CD8-positive, alpha-beta memory T cell (primary cell): Measurements from ENCODE around the gene FAM185A. TPM values are rescaled to one million over a fixed set of nuclear protein-coding genes. Genes with fewer than 3 reads are reported as not detected.

Experiments
- CTCF ChIA-PET: fragments of 350-600 bp; sonication (Branson Sonifier 250); formaldehyde crosslinking; loops from one replicate; lab custom pipeline; 2021; ENCODE audit warnings: antibody characterized with exemption; lab: Charles Lee
- POLR2A ChIA-PET: fragments of 350-600 bp; sonication (Branson Sonifier 250); formaldehyde crosslinking; loops from one replicate; lab custom pipeline; 2021; ENCODE audit warnings: antibody characterized with exemption; lab: Charles Lee
- DNase-seq, 5 donors: peaks; one replicate each; pipeline versions ENCODE4 v3.0.0 to v3.0.0-alpha.2; 2020 to 2022; ENCODE audit warnings: mixed read lengths in 1 of 5
- H3K27ac ChIP-seq: one replicate; pipeline ENCODE4 v1.7.0; 2013; ENCODE audit warnings: low read depth, mild to moderate bottlenecking, low read length, moderate library complexity
- H3K27me3 ChIP-seq: 2 replicates; pipeline ENCODE4 v1.7.0; 2013; ENCODE audit warnings: low read length, mild to moderate bottlenecking; ENCODE audit not compliant: insufficient read depth, poor library complexity, severe bottlenecking
- H3K36me3 ChIP-seq: 2 replicates; pipeline ENCODE4 v1.7.0; 2013; ENCODE audit warnings: mild to moderate bottlenecking, low read length, moderate library complexity; ENCODE audit not compliant: insufficient read depth
- H3K4me1 ChIP-seq: 2 replicates; pipeline ENCODE4 v1.7.0; 2013; ENCODE audit warnings: mild to moderate bottlenecking, low read length, moderate library complexity; ENCODE audit not compliant: insufficient read depth
- H3K4me3 ChIP-seq: 2 replicates; pipeline ENCODE4 v1.7.0; 2013; ENCODE audit warnings: mild to moderate bottlenecking, low read length
- H3K9me3 ChIP-seq: 2 replicates; pipeline ENCODE4 v1.7.0; 2013; ENCODE audit warnings: mild to moderate bottlenecking, low read length
- H3K27ac Mint-ChIP-seq, 8 donors: one replicate each; pipeline ENCODE4 v1.8.0; 2020 to 2021; ENCODE audit warnings: mixed read lengths in 8 of 8, mild to moderate bottlenecking in 6 of 8, inconsistent platforms in 3 of 8, moderate library complexity in 3 of 8
- H3K27me3 Mint-ChIP-seq, 2 donors: one replicate each; pipeline ENCODE4 v1.8.0; 2020 to 2021; ENCODE audit warnings: mixed read lengths in 2 of 2, mild to moderate bottlenecking in 1 of 2, moderate library complexity in 1 of 2
- H3K36me3 Mint-ChIP-seq, 3 donors: one replicate each; pipeline ENCODE4 v1.8.0; 2020 to 2021; ENCODE audit warnings: mixed read lengths in 3 of 3, inconsistent platforms in 1 of 3, mild to moderate bottlenecking in 1 of 3
- H3K4me1 Mint-ChIP-seq, 3 donors: one replicate each; pipeline ENCODE4 v1.8.0; 2020 to 2021; ENCODE audit warnings: mixed read lengths in 3 of 3, inconsistent platforms in 1 of 3, mild to moderate bottlenecking in 1 of 3
- H3K4me3 Mint-ChIP-seq, 7 donors: one replicate each; pipeline ENCODE4 v1.8.0; 2020 to 2021; ENCODE audit warnings: mixed read lengths in 7 of 7, mild to moderate bottlenecking in 6 of 7, moderate library complexity in 4 of 7, inconsistent platforms in 2 of 7
- H3K9me3 Mint-ChIP-seq, 5 donors: one replicate each; pipeline ENCODE4 v1.8.0; 2020 to 2022; ENCODE audit warnings: mixed read lengths in 5 of 5, mild to moderate bottlenecking in 3 of 5, moderate library complexity in 2 of 5, inconsistent platforms in 1 of 5
- polyA plus RNA-seq: library from polyadenylated mRNA; unstranded; fragments of 300-500 nt; fragmentation: Illumina TruSeq; gene quantifications from one replicate; pipeline ENCODE4 v1.2.3, GENCODE V29; 2021
- total RNA-seq, 2 experiments: library from RNA; stranded (reverse); gene quantifications; one replicate each; pipeline ENCODE4 v1.2.3, GENCODE V29; 2021

Gene FAM185A
- total and polyA plus RNA-seq, 3 experiments from 2014 or later, result 8.9 to 11.4 (median 10.4) TPM

DNA sequence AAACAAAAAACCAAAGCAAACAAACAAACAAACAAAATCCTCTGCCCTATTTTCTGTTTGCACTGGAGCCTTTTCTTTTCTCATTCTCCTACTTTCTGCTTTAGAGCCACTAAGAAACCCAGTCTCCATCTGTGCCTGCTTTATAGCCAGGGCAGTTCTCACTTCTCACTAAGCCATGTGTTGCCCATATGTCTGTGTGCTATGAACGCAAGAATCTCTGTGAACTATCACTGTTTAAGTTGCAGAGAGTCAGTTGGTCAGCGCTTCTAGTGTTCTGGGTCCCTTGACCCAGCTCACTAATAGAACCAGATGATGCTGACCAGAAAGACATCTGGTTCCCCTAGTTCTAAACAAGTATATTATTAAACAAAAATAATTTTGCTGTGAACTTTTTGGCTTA is 81.4 kb downstream of the FAM185A start:
- Histone ChIP-seq H3K9me3 (no peaks in the 10 kb centered on the region), H3K27me3 (no peaks in the 10 kb centered on the region), H3K4me1 (no peaks in the 10 kb centered on the region), H3K27ac (no peak overlapping the region), H3K36me3 (no peaks in the 10 kb centered on the region), H3K4me3 (no peak overlapping the region)
- no peaks in the 10 kb centered on the region for H3K27me3 Mint-ChIP-seq
- no peak overlapping the region for H3K4me3 Mint-ChIP-seq
- DNase-seq, result no peak
- H3K27ac Mint-ChIP-seq, result no peak overlapping the region
- H3K36me3 Mint-ChIP-seq, result peaks cover 11 to 35% (median 14%) of the 10 kb centered on the region in 3 donors
- H3K9me3 Mint-ChIP-seq, result no peaks in the 10 kb centered on the region
- POLR2A ChIA-PET, result no interaction called here
- H3K4me1 Mint-ChIP-seq, result no peaks in the 10 kb centered on the region
- CTCF ChIA-PET, result no interaction called here

GRCh38 chr7:102832674-102833073 is 83.9 kb downstream of the FAM185A start:
- no peaks in the 10 kb centered on the region for H3K4me1 Mint-ChIP-seq
- H3K9me3 Mint-ChIP-seq, result no peaks in the 10 kb centered on the region
- H3K36me3 ChIP-seq, result no peaks in the 10 kb centered on the region
- POLR2A ChIA-PET, result no interaction called here
- H3K27ac Mint-ChIP-seq, result no peak overlapping the region
- no peak overlapping the region for H3K27ac ChIP-seq
- H3K4me1 ChIP-seq, result no peaks in the 10 kb centered on the region
- H3K27me3 ChIP-seq, result no peaks in the 10 kb centered on the region
- DNase-seq, result no peak
- no peaks in the 10 kb centered on the region for H3K9me3 ChIP-seq
- no peak overlapping the region for H3K4me3 Mint-ChIP-seq
- no peak overlapping the region for H3K4me3 ChIP-seq
- H3K36me3 Mint-ChIP-seq, result peaks cover 18 to 32% (median 26%) of the 10 kb centered on the region in 3 donors
- CTCF ChIA-PET, result no interaction called here
- no peaks in the 10 kb centered on the region for H3K27me3 Mint-ChIP-seq

GRCh38 chr7:102833343-102833742 is 84.5 kb downstream of the FAM185A start:
- DNase-seq, result no peak
- H3K4me3 ChIP-seq, result no peak overlapping the region
- H3K27ac ChIP-seq, result no peak overlapping the region
- no peaks in the 10 kb centered on the region for H3K36me3 ChIP-seq
- H3K9me3 Mint-ChIP-seq, result no peaks in the 10 kb centered on the region
- no peaks in the 10 kb centered on the region for H3K4me1 Mint-ChIP-seq
- H3K27me3 Mint-ChIP-seq, result no peaks in the 10 kb centered on the region
- H3K4me3 Mint-ChIP-seq, result no peak overlapping the region
- H3K27ac Mint-ChIP-seq, result no peak overlapping the region
- no peaks in the 10 kb centered on the region for H3K9me3 ChIP-seq
- peaks cover 21 to 31% (median 27%) of the 10 kb centered on the region in 3 donors for H3K36me3 Mint-ChIP-seq
- ChIA-PET POLR2A (no interaction called here), CTCF (no interaction called here)
- no peaks in the 10 kb centered on the region for H3K4me1 ChIP-seq
- H3K27me3 ChIP-seq, result no peaks in the 10 kb centered on the region

DNA sequence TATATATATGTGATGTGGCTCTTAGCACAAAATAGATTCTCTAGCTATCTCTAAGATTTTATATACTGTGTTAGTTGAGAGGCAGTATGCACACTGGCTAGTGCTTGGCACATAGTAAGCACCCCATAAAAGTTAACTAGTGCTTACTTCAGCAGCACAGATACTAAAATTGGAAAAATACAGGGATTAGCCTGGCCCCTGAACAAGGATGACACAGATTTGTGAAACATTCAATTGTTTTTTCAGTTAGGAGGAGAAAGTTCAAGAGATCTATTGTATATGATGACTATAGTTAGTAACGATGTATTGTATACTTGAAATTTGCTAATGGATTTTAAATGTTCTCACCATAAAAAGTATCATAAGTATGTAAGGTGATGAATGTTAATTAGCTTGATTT is 85.7 kb downstream of the FAM185A start:
- H3K27me3 ChIP-seq, result no peaks in the 10 kb centered on the region
- H3K27me3 Mint-ChIP-seq, result no peaks in the 10 kb centered on the region
- no peaks in the 10 kb centered on the region for H3K9me3 Mint-ChIP-seq
- DNase-seq, result no peak
- H3K36me3 ChIP-seq, result no peaks in the 10 kb centered on the region
- H3K27ac Mint-ChIP-seq, result no peak overlapping the region
- no peak overlapping the region for H3K27ac ChIP-seq
- H3K9me3 ChIP-seq, result no peaks in the 10 kb centered on the region
- no peaks in the 10 kb centered on the region for H3K4me1 Mint-ChIP-seq
- no peak overlapping the region for H3K4me3 Mint-ChIP-seq
- H3K36me3 Mint-ChIP-seq, result peaks cover 17 to 25% (median 17%) of the 10 kb centered on the region in 3 donors
- POLR2A ChIA-PET, result no interaction called here
- H3K4me3 ChIP-seq, result no peak overlapping the region
- CTCF ChIA-PET, result no interaction called here
- H3K4me1 ChIP-seq, result no peaks in the 10 kb centered on the region

GRCh38 chr7:102834999-102835398 is 86.2 kb downstream of the FAM185A start:
- Mint-ChIP-seq H3K4me3 (no peak overlapping the region), H3K9me3 (no peaks in the 10 kb centered on the region), H3K27me3 (no peaks in the 10 kb centered on the region), H3K27ac (peak overlapping the region in 1 of 8 donors; percentile 19), H3K36me3 (peaks cover 13 to 23% (median 16%) of the 10 kb centered on the region in 3 donors), H3K4me1 (no peaks in the 10 kb centered on the region)
- H3K9me3 ChIP-seq, result no peaks in the 10 kb centered on the region
- no peak for DNase-seq
- H3K4me1 ChIP-seq, result no peaks in the 10 kb centered on the region
- no peaks in the 10 kb centered on the region for H3K27me3 ChIP-seq
- H3K36me3 ChIP-seq, result no peaks in the 10 kb centered on the region
- no peak overlapping the region for H3K27ac ChIP-seq
- no peak overlapping the region for H3K4me3 ChIP-seq
- ChIA-PET CTCF (no interaction called here), POLR2A (no interaction called here)

GRCh38 chr7:102836191-102836919 is 87.6 kb downstream of the FAM185A start:
- Mint-ChIP-seq H3K27ac (no peak overlapping the region), H3K4me1 (no peaks in the 10 kb centered on the region), H3K27me3 (no peaks in the 10 kb centered on the region), H3K9me3 (no peaks in the 10 kb centered on the region), H3K4me3 (no peak overlapping the region), H3K36me3 (peaks cover 7 to 23% (median 16%) of the 10 kb centered on the region in 3 donors)
- ChIA-PET POLR2A (no interaction called here), CTCF (no interaction called here)
- Histone ChIP-seq H3K9me3 (no peaks in the 10 kb centered on the region), H3K36me3 (no peaks in the 10 kb centered on the region), H3K4me3 (no peak overlapping the region), H3K4me1 (no peaks in the 10 kb centered on the region), H3K27me3 (no peaks in the 10 kb centered on the region), H3K27ac (no peak overlapping the region)
- DNase-seq, result no peak

DNA sequence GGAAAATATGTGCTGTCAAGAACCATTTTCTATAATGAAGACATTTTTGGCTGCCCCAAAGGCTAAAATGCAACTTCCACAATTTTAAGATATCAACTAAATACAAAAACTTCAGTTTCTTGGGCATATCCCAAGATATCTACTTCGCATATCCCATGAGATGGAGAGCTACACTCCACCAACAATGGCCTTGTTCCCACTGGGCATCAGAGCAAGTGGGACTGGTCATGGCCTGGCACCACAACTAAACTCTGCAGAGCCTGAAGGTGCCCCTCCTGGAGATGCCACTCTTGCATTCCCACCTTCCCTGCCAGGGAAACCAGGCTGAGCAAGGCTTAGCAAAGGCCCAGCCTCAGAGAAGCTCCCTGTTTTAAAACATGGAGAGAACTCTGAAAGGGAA is 88.2 kb downstream of the FAM185A start:
- Mint-ChIP-seq H3K27me3 (no peaks in the 10 kb centered on the region), H3K27ac (no peak overlapping the region), H3K36me3 (peaks cover 7 to 22% (median 16%) of the 10 kb centered on the region in 3 donors), H3K4me3 (no peak overlapping the region), H3K4me1 (no peaks in the 10 kb centered on the region), H3K9me3 (no peaks in the 10 kb centered on the region)
- no peak for DNase-seq
- ChIA-PET CTCF (no interaction called here), POLR2A (no interaction called here)
- no peak overlapping the region for H3K4me3 ChIP-seq
- H3K4me1 ChIP-seq, result no peaks in the 10 kb centered on the region
- H3K27me3 ChIP-seq, result no peaks in the 10 kb centered on the region
- no peaks in the 10 kb centered on the region for H3K36me3 ChIP-seq
- no peaks in the 10 kb centered on the region for H3K9me3 ChIP-seq
- H3K27ac ChIP-seq, result no peak overlapping the region

- no peak overlapping the region for H3K27ac ChIP-seq
- no peak overlapping the region for H3K4me3 ChIP-seq
- POLR2A ChIA-PET, result no interaction called here
- no peaks in the 10 kb centered on the region for H3K4me1 ChIP-seq
- no peaks in the 10 kb centered on the region for H3K9me3 ChIP-seq
- H3K36me3 Mint-ChIP-seq, result peaks cover 7 to 23% (median 22%) of the 10 kb centered on the region in 3 donors
- H3K27me3 ChIP-seq, result no peaks in the 10 kb centered on the region
- no peak for DNase-seq
- H3K36me3 ChIP-seq, result no peaks in the 10 kb centered on the region
- H3K4me1 Mint-ChIP-seq, result no peaks in the 10 kb centered on the region
- no peak overlapping the region for H3K4me3 Mint-ChIP-seq
- H3K9me3 Mint-ChIP-seq, result no peaks in the 10 kb centered on the region
- no peak overlapping the region for H3K27ac Mint-ChIP-seq
- no peaks in the 10 kb centered on the region for H3K27me3 Mint-ChIP-seq
- CTCF ChIA-PET, result no interaction called here
Observed at GRCh38 chr7:102837802-102838201, 89.0 kb downstream of the FAM185A start.
